ENCODE data around the gene OBP2B. TPM values are rescaled to one million over a fixed set of nuclear protein-coding genes. Genes with fewer than 3 reads are reported as not detected.
"Not testable (repeated sequence)": the region's sequence is repeated elsewhere in the genome, so short reads cannot be mapped to it uniquely, and the experiment has no call there.

Gene OBP2B
- total RNA-seq, 2 donors from 2014 or later = not detected

- no peak overlapping the region for H3K4me3 ChIP-seq
- no peaks in the 10 kb centered on the region for H3K4me1 ChIP-seq
- no peak for DNase-seq (ENCODE audit: low spot score)
- no peak overlapping the region for H3K27ac ChIP-seq
- no peaks in the 10 kb centered on the region for H3K27me3 ChIP-seq
- no peaks in the 10 kb centered on the region for H3K36me3 ChIP-seq
- H3K9me3 ChIP-seq = no peaks in the 10 kb centered on the region
- TF ChIP-seq, protein P1, sequence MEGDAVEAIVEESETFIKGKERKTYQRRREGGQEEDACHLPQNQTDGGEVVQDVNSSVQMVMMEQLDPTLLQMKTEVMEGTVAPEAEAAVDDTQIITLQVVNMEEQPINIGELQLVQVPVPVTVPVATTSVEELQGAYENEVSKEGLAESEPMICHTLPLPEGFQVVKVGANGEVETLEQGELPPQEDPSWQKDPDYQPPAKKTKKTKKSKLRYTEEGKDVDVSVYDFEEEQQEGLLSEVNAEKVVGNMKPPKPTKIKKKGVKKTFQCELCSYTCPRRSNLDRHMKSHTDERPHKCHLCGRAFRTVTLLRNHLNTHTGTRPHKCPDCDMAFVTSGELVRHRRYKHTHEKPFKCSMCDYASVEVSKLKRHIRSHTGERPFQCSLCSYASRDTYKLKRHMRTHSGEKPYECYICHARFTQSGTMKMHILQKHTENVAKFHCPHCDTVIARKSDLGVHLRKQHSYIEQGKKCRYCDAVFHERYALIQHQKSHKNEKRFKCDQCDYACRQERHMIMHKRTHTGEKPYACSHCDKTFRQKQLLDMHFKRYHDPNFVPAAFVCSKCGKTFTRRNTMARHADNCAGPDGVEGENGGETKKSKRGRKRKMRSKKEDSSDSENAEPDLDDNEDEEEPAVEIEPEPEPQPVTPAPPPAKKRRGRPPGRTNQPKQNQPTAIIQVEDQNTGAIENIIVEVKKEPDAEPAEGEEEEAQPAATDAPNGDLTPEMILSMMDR (IDR thresholded peaks at IDR 0.05) = no peak
These were observed 15.7 kb upstream of the OBP2B start for GRCh38 chr9:133224762-133225161.

- H3K27me3 ChIP-seq; H3K4me3 ChIP-seq; DNase-seq (ENCODE audit: low spot score); H3K9me3 ChIP-seq; H3K4me1 ChIP-seq; H3K36me3 ChIP-seq: not testable (repeated sequence)
- peak overlapping the region in 1 of 2 donors; percentile 46 for H3K27ac ChIP-seq
These were observed 14.2 kb upstream of the OBP2B start for GRCh38 chr9:133223159-133223756.

- H3K4me3 ChIP-seq; DNase-seq (ENCODE audit: low spot score); H3K36me3 ChIP-seq; H3K27ac ChIP-seq; H3K4me1 ChIP-seq; H3K9me3 ChIP-seq; H3K27me3 ChIP-seq: not testable (repeated sequence)
These were observed 12.9 kb upstream of the OBP2B start for GRCh38 chr9:133221994-133222393.

GRCh38 chr9:133221177-133221809, 12.2 kb upstream of the OBP2B start:
- Histone ChIP-seq H3K4me3 (no peak overlapping the region), H3K4me1 (no peaks in the 10 kb centered on the region), H3K27me3 (no peaks in the 10 kb centered on the region), H3K27ac (no peak overlapping the region), H3K36me3 (no peaks in the 10 kb centered on the region), H3K9me3 (no peaks in the 10 kb centered on the region)
- no peak for DNase-seq (ENCODE audit: low spot score)
- TF ChIP-seq, protein P1 (IDR thresholded peaks at IDR 0.05) = no peak

DNA sequence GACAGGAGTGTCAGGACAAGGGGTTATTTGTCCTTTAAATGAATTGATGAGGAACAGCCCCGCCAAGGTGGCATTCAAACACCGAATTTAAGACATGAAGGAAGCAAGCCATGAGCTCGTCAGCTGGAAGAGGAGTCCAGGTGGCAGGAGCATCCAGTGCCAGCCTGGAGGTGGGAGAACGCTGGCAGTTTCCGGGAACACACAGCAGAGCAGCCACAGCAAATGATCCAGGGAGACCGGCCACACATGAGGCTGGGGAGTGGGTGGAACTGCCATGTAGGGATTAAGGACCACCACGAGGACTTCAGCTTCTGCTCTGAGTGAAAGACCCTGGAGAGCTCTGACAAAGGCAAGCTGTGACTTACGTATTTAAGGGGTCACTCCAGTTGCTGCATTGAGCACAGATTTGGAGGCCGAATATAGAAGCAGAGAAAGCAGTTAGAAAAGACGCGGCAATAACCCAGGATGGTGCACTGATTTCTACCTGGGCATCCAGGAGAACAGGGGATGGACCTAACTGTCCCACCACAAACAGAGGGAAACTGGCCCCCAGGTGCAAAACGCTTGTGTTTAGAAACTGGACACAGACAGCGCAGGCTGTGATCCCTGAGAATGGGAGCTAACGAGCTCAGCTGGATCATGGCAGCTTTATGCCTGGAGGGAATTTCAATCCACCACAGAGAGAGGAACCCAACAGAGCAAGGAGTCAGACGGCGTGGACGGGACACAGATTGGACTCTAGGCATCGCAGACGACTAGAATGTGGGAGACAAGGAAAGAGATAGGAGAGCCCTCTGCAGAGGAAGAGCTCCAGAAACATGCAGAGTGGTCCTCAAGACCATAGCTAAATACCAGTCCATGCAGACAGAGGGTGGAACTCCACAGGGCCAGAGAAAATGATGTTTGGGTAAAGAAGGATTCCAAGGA, 9.3 kb upstream of the OBP2B start:
- not testable (repeated sequence) for H3K9me3 ChIP-seq; H3K4me3 ChIP-seq; DNase-seq (ENCODE audit: low spot score)

DNA sequence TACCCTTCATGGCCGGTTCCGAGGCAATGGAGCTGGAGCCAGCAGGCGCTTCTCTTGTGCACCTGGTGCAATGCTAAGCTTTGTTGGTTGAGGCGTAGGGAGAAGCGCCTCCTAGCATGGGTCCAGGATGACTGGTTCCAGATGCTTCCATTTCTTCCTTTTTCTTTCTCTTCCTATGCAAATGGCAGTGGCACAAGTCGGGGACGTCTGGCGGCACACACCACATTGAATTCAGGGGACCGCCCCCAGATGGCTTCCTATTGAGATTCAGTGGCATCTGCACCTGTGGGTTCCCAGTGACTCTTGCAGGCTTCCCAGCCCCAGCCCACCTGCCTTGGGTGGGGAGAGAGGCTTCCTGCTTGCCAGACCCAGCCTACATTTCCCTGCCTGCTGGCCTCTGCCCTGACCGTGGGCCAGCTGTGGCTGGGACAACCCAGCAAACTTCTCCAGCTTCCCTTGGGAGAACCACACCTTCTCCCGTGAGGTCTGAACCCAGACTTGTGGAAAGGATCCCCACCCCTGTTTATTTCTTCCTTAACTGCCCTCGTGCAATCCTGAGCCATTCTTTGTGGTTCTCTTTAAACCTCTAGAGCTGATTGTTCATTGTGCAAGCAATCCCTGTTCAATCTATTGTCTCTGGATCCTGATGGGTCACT, 8.4 kb upstream of the OBP2B start:
- not testable (repeated sequence) for H3K36me3 ChIP-seq; DNase-seq (ENCODE audit: low spot score); H3K4me1 ChIP-seq; H3K27ac ChIP-seq; H3K27me3 ChIP-seq; H3K9me3 ChIP-seq; H3K4me3 ChIP-seq

More for the DNA sequence above, 9.3 kb upstream of the OBP2B start:
- not testable (repeated sequence) for H3K27ac ChIP-seq, H3K4me1 ChIP-seq, H3K36me3 ChIP-seq, H3K27me3 ChIP-seq

GRCh38 chr9:133214276-133214675, 5.2 kb upstream of the OBP2B start:
- not testable (repeated sequence) for H3K27me3 ChIP-seq; H3K4me1 ChIP-seq; H3K36me3 ChIP-seq; H3K27ac ChIP-seq; DNase-seq (ENCODE audit: low spot score); H3K4me3 ChIP-seq
- H3K9me3 ChIP-seq = peaks cover 0 to 13% of the 10 kb centered on the region in 2 donors

GRCh38 chr9:133210609-133211008, 1.6 kb upstream of the OBP2B start:
- DNase-seq (ENCODE audit: low spot score) = no peak
- H3K27me3 ChIP-seq = no peaks in the 10 kb centered on the region

More at GRCh38 chr9:133210609-133211008, 1.6 kb upstream of the OBP2B start:
- no peak overlapping the region for H3K27ac ChIP-seq
- no peaks in the 10 kb centered on the region for H3K36me3 ChIP-seq
- TF ChIP-seq, protein P1 (IDR thresholded peaks at IDR 0.05) = no peak
- no peaks in the 10 kb centered on the region for H3K4me1 ChIP-seq
- no peak overlapping the region for H3K4me3 ChIP-seq
- H3K9me3 ChIP-seq = peaks cover 0 to 12% of the 10 kb centered on the region in 2 donors
